GM13976 (cell line): ENCODE data around the gene POGK.

Source experiments
- DNase-seq: peaks from one replicate; pipeline ENCODE4 v3.0.0; 2012; ENCODE audit warnings: low spot score
- CTCF ChIP-seq: IDR thresholded peaks from 2 replicates; pipeline ENCODE4 v1.5.1; 2012; ENCODE audit warnings: borderline replicate concordance, mild to moderate bottlenecking; ENCODE audit not compliant: insufficient read depth; ENCODE audit errors: extremely low read depth, missing control alignments, control extremely low read depth
- in situ Hi-C: fragments of 300-500 bp; cut with MboI; formaldehyde crosslinking; loops from one replicate; pipeline ENCODE4 v1.12.0; 2022; ENCODE audit warnings: low sequenced_read_pairs, mixed read lengths, inconsistent platforms; ENCODE audit not compliant: unreplicated experiment

POGK gene, protein sequence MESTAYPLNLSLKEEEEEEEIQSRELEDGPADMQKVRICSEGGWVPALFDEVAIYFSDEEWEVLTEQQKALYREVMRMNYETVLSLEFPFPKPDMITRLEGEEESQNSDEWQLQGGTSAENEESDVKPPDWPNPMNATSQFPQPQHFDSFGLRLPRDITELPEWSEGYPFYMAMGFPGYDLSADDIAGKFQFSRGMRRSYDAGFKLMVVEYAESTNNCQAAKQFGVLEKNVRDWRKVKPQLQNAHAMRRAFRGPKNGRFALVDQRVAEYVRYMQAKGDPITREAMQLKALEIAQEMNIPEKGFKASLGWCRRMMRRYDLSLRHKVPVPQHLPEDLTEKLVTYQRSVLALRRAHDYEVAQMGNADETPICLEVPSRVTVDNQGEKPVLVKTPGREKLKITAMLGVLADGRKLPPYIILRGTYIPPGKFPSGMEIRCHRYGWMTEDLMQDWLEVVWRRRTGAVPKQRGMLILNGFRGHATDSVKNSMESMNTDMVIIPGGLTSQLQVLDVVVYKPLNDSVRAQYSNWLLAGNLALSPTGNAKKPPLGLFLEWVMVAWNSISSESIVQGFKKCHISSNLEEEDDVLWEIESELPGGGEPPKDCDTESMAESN

DNA sequence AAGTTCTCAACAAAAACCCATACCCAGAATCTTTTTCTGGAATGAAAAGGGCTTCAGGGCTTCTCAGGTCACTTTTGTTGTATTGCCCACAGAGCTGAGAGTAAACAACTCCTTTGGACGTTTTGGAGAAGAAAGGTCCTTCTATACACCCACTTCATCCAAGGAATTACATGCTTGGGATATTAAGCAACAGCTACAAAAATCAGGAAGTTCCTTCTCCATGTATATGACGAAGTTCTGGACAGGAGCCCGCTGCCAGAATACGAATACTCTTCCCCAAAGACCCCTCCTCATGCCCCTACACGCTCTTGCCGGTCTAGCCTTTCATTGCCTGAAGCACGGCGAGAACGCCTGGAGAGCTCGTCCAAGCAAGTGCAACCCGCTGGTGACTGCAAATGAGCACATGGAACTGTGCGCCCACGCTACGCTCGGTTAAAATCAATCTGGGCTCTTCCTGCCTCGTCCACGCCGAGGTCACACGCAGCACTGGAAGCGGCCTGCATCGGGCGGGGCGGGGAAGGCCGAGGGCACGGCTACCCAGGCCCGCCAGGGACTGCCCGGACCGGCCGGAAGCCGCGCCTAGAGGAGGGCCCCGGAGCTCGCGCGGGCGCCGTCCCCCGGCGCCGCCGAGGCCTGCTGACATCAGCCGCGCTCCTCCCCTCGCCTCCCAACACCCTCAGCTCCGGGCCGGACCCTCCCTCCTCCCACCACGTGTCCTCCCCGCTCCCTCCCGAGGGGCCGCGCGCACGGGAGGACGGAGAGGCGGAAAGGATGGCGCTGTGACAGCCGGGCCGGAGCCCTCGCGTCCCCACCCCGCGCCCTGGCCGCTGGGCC lies at the start of gene POGK:
Gene POGK, plus strand, starts transcription at position 710 of the 834 bp plus-strand sequence. CDS start 1,482 bp downstream, outside the sequence.
- in situ Hi-C loops, result no loop called here
- peak; percentile 95 for DNase-seq
- no peak for TF ChIP-seq CTCF

DNA sequence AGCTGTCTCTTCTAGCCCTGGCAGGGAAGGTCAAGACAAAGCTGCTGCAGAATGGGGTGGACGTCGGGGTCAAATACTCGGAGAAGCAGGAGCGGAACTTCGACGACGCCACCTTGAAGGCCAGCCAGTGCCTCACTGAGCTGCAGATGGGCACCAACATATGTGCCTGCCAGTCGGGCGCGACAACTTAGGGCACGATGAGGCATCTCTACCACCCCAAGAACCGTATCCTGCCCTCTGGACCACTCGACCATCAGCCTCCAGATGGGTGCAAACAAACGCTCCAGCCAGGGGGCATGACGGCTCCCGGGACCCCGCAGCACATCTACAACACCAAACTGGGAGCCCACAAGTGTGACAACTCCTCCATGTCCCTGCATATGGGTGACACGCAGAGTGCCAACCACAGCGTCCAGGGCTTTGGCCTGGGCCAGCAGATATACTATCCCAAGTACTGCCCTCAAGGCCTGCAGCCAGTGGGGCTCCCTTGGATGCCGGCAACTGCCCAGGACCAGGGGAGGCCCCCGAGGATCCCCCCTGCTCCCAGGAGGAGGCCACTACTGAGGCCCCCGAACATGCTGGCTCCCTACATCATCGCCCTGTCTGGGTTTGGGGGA lies 42.5 kb upstream of the POGK start:
- in situ Hi-C loops, result no loop called here
- no peak for TF ChIP-seq CTCF
- DNase-seq, result no peak

GRCh38 chr1:166808952-166809351 lies 30.3 kb upstream of the POGK start:
- in situ Hi-C loops, result no loop called here
- DNase-seq, result no peak
- no peak for TF ChIP-seq CTCF

DNA sequence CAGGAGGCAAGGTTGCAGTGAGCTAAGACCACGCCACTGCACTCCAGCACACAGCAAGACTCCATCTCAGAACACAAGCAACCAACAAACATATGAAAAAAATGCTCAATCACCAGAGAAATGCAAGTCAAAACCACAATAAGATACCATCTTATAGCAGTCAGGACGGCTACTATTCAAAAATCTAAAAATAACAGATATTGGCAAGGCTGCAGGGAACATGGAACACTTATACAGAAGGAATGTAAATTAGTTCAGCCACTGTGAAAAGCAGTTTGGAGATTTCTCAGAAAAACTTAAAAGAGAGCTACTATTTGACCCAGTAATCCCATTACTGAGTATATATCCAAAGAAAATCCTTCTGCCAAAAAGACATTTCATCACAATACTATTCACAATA lies 27.6 kb upstream of the POGK start:
- TF ChIP-seq CTCF, result no peak
- no peak for DNase-seq
- in situ Hi-C loops, result no loop called here

DNA sequence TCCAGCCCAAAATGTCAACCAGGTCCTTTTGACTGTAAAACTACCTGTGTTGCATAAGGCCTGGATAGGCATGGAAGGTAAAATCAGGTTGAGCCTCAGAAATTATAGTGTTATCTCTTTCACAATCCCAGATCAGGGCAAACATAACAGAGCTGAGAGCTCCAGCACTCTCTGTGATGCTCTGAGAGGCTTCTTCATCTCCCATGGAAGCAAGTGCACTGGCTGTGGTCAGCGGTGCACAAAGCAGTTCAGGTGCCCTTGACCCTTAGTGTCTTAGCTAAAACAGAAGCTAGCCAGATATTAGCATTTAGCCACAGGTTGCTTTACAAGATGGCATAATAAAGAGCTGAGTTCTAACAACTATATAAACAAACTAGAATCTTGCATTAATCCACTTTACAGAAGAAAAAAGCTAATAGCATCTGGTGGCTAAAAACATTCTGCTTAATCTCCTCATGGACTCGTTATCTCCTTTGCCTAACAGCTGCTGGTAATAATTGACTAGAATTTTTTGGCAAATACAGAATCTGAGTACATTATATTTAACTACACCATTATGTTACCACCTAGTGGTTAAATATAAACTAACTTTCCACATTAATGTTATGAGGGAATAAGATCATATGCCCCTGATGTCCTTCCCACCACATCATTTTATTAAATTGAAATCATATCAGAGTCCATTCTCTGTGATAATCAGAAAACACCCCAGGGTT lies 25.6 kb upstream of the POGK start:
- in situ Hi-C loops, result no loop called here
- TF ChIP-seq CTCF, result no peak
- DNase-seq, result no peak

DNA sequence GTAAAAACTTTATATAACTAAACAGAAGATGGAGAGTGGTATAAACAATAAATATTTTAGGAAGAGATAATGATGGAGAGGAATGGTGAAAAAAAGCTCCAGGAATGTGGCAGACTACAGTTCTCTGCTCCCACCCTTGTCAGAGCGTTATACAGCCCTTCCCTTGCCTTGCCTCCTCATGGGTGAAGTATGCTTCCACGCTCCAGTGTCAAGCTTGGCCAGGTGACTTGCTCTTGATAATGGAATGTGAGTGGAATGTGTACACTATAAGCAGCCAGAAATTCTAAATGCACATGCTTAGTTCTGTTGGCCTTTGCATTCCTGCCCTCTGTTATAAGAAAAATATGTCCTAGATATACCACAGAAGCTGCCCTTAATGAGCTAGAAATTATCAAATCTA lies 24.7 kb upstream of the POGK start:
- no peak for DNase-seq
- no peak for TF ChIP-seq CTCF
- in situ Hi-C loops, result no loop called here
